MV-4-11 (cell line): ENCODE results near the gene MGST1.
"Not testable (repeated sequence)": the region's sequence is repeated elsewhere in the genome, so short reads cannot be mapped to it uniquely, and the experiment has no call there.

Source experiments
- DNase-seq: peaks from one replicate; lab custom pipeline; 2025; lab: John Stamatoyannopoulos, UW

Gene MGST1

DNA sequence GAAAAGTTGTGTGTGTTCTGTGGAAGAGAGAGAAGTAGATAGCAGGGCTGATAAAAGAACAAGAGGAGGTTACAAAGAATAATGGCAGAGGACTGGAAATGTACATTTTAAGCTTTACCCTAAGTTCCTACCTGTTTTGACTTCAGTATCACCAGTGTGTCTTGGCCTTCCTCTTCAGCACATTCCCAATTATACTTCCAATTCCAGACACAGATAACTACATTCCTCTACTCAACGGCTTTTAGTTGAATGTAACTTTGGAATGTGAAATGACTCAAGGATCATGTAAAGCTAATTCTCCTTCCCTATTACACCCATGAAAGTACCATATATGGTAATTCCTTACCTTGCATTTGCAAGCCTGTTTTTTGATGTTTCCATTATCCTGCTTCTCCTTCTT lies 5.0 kb downstream of the MGST1 start:
- DNase-seq: no peak

DNA sequence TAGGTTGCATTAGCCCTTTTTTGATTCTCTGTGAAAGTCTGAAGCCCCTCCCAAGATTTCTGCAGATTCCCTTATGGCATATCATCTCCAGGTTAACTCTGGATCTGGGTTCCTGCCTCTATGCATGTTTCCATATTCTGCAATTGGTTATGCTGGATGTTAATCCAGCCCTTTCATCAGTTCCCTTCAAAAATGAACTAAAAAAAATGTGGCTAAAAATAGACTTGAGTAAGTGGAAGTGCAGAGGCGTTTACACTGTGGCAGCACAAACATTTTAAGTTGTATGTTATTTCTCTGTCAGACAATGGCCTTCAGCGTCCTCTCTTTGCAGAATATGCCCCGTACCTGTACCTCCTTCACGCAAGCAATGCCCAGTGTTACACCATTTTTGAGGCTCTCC lies 11.4 kb downstream of the MGST1 start:
- peak; percentile 68 for DNase-seq

DNA sequence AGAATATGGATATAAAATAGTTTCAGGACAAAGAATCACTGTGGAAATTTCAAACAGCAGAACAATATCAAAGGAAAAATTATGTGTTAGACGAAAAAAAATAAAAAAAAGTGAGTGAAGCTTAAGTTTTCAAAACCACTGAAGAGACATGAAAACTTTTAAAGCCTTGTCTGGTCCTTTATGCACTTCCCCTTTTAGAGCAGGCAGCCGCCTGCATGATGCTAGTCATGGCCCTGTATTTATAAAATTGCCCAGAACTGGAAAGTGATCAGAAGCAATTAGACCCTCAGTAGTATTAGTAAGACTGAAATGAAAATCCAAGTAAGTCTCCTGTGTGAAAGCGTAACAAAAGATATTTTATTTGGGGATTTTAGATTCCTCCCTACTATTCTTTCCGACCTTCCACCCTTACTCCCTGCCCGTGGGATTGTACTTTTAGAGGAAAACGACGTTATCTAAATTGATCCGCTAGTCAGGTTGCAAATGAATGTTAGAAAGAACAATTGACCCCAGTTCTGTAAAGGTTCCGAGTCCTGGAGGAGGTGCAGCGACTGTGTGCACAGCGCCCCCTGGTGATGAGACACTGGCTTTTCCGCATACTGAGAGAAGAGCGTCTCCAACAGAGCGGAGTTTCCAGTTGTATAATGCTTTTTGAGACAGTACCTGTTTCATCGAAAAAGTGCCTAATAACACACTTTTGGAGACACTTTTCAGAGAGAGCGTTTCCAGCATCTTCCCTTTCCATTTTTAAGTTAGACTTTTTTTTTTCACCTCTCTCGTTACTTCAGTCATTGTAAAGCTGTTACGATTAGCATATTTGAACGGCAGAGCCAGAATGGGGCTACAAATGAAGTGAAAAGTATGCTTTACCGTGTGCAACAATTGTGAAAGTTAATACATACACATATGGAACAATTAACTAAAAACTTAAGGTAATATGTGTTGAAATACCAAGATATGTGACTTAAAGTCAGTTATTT lies 12.4 kb downstream of the MGST1 start:
- peak; percentile 71 for DNase-seq

DNA sequence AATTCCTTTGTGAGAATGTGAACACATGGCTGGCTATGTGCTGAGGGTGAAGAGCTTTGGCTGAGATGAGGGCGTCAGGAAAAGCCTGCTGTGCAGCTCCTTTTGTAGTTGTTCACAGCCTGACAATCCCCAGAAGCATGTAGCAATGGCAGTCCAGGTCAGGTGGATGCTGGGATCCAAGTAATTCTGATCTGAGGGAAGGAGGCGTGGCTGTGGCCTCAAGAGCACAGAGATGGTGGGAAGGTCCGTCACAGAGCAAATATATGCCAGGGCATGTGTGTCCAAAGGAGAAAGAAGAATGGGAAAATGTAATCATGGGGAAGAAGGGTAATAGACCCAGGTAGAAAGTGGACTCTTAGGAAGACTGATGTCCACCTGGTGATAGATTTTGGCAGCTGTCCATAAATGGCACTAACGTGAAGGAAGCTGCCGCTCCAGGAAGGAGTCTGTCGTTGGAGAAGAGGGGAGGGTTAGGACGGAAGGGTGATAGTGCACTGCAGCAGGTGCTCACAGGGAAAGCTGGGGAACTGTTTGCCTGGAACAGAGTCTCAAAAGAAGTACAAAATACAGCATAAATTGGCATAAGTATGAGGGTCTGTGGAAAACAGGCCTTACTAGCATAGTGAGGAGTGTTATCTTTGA lies 13.8 kb downstream of the MGST1 start:
- no peak for DNase-seq

DNA sequence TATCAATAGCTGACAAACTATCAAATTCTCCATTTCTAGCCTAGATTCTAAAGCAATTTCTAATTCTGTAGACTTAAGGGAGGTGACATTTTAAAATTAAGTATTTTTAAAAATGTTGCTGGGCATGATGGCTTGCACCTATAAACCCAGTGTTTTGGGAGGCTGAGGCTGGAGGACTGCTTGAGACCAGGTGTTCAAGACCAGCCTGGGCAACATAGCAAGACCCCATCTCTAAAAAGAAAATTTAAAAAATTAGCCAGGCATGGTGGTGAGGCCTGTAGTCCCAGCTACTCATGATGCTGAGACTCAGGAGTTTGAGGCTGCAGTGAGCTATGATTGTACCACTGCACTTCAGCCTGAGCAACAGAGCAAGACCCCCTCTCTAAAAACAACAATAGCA lies 15.1 kb downstream of the MGST1 start:
- no peak for DNase-seq

DNA sequence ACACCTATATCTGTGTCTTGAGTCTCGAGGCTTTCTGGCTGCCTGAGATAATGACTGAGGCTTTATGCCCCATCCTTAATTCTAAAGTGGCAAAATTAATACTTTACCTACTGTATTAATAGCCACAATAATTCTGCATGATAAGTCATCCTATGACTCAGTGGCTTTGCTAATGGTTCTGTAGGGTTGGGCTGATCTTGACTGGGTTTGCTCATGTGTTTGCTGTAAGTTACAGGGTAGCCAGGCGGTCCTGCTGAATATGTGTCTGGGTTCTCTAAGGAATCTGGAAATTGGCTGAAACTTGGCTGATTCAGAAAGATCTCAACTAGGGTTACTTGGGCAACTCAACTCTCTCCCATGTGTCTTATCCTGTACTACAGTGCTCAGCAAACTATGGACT lies 21.7 kb downstream of the MGST1 start:
- DNase-seq: no peak

DNA sequence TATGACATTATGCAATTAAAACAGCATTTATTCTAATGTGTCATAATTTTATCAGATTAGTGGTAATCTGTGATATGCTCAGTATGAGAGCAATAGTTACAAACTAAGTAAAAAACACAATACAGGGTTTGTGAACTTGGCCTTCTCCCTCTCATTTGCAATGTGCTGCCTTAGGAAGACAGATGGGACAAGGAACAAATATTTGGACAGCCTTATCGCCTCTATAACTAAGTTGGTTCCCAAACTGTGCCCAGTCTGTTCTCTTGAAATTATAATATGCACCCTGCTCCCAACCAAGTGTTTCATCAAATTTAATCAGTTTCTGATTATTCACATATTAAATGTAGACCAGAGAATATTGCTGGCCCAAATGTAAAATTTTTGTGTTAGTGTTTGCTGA lies 22.7 kb downstream of the MGST1 start:
- DNase-seq: no peak

DNA sequence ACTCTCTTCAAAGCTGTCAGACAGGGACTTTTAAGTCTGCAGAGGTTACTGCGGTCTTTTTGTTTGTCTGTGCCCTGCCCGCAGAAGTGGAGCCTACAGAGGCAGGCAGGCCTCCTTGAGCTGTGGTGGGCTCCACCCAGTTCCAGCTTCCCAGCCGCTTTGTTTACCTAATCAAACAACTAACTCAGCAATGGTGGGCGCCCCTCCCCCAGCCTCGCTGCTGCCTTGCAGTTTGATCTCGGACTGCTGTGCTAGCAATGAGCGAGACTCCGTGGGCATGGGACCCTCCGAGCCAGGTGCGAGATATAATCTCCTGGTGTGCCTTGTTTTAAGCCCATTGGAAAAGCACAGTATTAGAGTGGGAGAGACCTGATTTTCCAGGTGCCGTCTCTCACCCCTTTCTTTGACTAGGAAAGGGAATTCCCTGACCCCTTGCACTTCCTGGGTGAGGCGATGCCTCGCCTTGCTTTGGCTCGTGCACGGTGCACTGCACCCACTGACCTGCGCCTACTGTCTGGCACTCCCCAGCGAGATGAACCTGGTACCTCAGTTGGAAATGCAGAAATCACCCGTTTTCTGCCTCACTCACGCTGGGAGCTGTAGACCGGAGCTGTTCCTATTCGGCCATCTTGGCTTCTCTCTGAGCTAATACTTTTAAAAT lies 35.3 kb downstream of the MGST1 start:
- not testable (repeated sequence) for DNase-seq

DNA sequence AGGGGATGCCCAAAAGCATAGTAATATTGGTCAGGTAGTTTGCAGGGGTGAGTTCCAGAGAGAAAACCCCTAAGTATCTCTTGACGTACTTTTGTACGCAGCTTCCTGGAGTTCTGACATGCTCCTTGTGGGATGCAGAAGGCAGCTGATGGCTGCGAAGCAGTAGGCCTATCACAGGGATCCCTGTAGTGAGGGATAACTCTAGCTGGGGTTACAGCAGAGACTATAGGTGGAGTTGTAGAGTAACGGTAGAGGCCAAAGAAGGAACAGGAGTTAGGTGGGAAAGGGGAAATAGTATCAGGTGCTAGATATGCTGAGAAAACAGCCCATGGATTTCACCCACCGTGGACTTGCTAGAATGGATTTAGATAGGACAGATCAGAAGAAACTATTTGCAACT lies 37.3 kb downstream of the MGST1 start:
- no peak for DNase-seq

DNA sequence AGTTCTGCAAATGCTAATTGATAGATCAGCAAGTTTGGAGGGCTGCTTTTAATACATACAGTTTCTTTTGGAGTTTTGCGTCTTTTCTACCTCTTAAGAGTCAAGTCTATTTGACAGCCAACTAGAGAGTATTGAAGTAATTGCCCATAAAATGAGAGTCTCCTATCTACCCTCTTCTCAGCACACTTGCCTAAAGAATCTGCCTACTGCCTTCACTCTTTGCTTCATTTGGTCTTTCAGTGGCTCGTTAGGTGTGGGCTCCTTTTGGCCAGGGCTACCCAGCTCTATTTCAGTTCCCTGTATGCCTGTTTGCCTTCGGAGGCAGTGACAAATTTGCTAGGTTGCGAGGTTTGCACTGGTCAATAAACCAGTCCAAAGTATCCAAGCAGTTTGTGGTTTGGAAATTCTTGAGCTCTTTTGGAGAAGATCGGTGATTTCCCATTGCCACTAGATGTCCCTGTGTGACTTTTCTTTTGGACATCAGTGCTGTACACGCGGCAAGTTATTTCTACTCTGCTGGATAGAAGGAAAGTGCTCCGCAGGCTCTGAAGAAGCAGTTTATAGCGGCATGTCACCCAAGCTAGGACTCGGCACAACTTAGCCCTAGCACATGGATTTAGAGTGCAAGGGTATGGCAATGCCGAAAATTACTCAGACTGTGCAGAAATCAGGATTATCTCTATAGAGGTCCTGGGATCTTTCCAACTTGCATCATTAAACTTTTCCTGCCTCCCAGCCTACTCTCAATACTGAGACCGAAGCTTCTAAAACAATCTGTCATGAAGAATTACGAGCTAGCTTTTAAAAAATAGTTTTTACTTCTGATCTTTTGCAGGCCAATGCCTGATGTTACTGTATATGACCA lies 38.6 kb downstream of the MGST1 start:
- peak; percentile 24 for DNase-seq

DNA sequence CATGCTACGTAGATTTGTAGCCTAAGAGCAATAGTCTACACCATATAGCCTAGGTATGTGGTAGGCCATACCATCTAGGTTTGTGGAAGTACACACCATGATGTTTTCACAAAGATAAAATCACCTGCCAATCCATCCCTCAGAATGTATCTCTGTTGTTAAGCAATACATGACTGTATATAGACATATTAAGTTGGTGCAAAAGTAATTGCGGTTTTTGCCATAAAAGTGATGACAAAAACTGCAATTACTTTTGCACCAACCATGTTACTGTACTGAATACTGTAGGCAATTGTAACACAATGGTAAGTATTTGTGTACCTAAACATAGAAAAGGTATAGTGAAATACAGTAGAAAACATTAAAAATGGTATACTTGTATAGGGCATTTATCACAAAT lies 40.5 kb downstream of the MGST1 start:
- DNase-seq: no peak

DNA sequence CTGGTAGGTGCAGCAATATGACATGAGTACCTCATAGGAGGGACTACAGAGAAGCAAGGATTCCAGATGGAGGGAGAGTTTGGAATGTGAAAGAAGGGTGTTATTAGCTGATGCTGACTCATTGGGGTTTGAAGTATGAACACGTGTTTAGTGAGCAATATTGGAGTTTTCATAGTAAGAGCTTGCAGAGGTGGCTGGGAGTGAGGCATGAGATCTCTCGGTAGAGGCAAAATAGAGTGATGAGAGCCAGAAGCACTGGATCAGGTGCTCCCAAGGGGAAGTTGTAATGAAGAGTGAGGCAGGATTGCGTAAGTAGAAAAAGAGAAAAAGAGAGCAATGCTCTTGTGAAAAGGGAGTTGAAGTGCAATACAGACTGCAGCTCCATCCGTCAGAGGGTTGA lies 42.1 kb downstream of the MGST1 start:
- peak; percentile 53 for DNase-seq

DNA sequence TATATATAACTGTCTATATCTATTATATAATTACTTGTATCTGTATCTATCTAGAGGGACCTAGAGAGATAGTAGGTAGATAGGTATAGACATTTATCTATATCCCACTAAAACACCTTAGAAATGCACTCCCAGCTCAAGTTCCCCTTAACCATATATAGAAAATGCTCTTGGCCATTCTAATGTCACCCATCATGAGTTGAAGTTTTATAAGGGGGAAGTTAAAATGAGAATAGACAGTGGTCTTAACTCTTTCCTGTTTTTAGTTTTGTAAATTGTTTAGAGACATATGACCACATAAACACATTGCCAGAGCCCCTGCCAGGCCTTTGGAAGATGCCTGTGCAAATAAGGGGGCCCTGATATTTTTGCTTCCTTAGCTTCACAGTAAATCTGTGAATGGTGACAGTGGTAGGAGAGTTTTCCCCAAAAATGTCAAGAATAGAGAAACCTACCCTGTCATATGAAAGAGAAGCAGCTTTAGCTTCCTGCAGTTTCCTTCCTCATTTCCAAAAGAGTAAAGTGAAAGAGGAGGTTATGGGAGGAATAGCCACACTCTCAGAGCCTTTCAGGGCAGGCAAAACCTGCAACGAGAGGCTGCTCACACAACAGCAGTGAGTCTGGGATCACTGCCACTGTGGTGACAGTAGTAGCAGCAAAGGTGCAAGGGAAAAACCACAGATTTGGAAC lies 45.5 kb downstream of the MGST1 start:
- peak; percentile 64 for DNase-seq

DNA sequence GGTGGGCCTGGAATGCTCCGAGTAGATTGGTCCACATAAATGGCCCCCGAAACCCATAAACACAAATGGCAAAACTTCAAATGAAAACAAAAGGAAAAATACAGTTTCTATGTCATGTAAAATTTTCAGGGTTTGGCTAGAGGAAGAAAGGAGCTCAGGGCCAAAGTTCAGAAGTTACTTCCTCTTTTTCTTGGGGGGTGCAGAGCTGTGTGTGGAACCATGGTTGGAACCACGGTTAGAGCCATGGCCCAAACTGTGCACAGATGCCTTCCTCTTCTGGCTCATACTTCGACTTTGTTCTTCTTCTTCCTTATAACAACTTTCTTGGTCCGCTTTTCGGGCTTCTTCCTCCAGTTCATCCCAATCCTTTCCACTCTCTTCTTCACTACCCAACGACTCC lies 51.7 kb downstream of the MGST1 start:
- peak; percentile 83 for DNase-seq

DNA sequence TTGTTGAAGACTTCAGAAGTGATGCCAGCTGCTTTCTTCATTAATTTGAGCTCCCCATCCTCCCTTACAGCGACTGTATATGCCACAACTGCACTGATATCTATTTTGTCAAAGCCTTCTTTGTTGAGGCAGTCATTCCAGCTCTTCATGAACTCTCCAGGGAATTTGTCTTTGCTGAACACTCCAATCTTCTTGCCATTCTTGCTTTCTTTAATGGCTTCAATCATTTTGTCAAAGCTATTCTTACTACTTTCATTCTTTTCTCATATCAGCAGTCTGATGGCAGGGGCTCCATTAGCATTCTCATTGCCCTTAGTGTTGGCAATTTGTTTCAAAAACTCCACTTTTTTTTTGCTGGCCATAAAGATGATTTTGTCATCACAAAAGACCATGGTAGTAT lies 54.4 kb downstream of the MGST1 start:
- DNase-seq: not testable (repeated sequence)

DNA sequence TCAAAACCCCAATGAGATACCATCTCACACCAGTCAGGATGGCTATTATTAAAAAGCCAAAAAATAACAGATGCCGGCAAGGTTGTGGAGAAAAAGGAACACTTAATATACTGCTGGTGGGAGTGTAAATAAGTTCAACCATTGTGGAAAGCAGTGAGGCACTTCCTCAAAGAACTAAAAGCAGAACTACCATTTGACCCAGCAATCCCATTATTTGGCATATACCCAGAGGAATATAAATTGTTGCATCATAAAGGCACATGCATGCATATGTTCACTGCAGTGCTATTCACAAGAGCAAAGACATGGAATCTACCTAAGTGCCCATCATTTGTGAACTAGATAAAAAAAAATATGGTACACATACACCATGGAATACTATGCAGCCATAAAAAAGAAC lies 59.9 kb downstream of the MGST1 start:
- DNase-seq: peak; percentile 83
